Esophagus squamous epithelium (tissue), 5 donors: ENCODE results near the gene CTNNA1. TPM values are rescaled to one million over a fixed set of nuclear protein-coding genes. Genes with fewer than 3 reads are reported as not detected.

Source experiments
- DNase-seq: peaks from one replicate; lab custom pipeline; 2025; lab: John Stamatoyannopoulos, UW
- H3K27ac ChIP-seq, 4 donors: fragments of 200-600 bp; sonication (generic); one replicate each; pipeline ENCODE4 v1.5.1; 2016 to 2019; ENCODE audit warnings: mild to moderate bottlenecking in 1 of 4
- H3K27me3 ChIP-seq, 4 donors: fragments of 200-600 bp; sonication (generic); 1 replicate in 3 of 4; 2 replicates in 1 of 4; pipeline versions ENCODE4 v1.5.1 to v1.6.0; 2017 to 2021; ENCODE audit warnings: antibody characterized with exemption in 1 of 4
- H3K36me3 ChIP-seq, 3 donors: fragments of 200-600 bp; sonication (generic); one replicate each; pipeline ENCODE4 v1.5.1; 2016 to 2019
- H3K4me1 ChIP-seq, 3 donors: fragments of 200-600 bp; sonication (generic); one replicate each; pipeline ENCODE4 v1.5.1; 2017 to 2019
- H3K4me3 ChIP-seq, 4 donors: fragments of 200-600 bp; sonication (generic); 1 replicate in 3 of 4; 2 replicates in 1 of 4; pipeline ENCODE4 v1.5.1; 2016 to 2019; ENCODE audit warnings: mild to moderate bottlenecking in 2 of 4, moderate library complexity in 1 of 4
- H3K9me3 ChIP-seq, 3 donors: fragments of 200-600 bp; sonication (generic); one replicate each; pipeline ENCODE4 v1.5.1; 2016 to 2019
- POLR2A ChIP-seq, 4 donors: fragments of 450-650 bp; IDR thresholded peaks; one replicate each; pipeline ENCODE4 v1.6.1; 2017; ENCODE audit warnings: antibody characterized with exemption in 4 of 4, mild to moderate bottlenecking in 4 of 4, moderate library complexity in 3 of 4
- WGBS, 2 donors: methylation state at CpG; one replicate each; pipeline ENCODE4 v1.1.5; 2018; 5-methylcytosine and 5-hydroxymethylcytosine counted together
- intact Hi-C: fragments of 100-400 bp; cut with DNase I; formaldehyde crosslinking; loops from one replicate; pipeline ENCODE4 v1.15.0; 2022
- total RNA-seq, 4 donors: library from RNA; depleted of rRNA; stranded (reverse); fragments of >200 nt; gene quantifications; one replicate each; pipeline ENCODE4 v1.1.0, GENCODE V29; 2016
- TF ChIP-seq, protein P1 (sequence below), 6 experiments: fragments of 450-650 bp in 4 of 6; fragments of 200-600 bp in 2 of 6; sonication (generic) in 2 of 6; IDR thresholded peaks; one replicate each; pipeline ENCODE4 v1.5.1; 2016 to 2019; ENCODE audit warnings: antibody characterized with exemption in 6 of 6, mild to moderate bottlenecking in 4 of 6, moderate library complexity in 4 of 6
- donor health status: DM: yes; HTN: yes; CAD: no.

The CTNNA1 gene
- total RNA-seq, 4 donors from 2014 or later = 293 to 393 (median 348) TPM

DNA sequence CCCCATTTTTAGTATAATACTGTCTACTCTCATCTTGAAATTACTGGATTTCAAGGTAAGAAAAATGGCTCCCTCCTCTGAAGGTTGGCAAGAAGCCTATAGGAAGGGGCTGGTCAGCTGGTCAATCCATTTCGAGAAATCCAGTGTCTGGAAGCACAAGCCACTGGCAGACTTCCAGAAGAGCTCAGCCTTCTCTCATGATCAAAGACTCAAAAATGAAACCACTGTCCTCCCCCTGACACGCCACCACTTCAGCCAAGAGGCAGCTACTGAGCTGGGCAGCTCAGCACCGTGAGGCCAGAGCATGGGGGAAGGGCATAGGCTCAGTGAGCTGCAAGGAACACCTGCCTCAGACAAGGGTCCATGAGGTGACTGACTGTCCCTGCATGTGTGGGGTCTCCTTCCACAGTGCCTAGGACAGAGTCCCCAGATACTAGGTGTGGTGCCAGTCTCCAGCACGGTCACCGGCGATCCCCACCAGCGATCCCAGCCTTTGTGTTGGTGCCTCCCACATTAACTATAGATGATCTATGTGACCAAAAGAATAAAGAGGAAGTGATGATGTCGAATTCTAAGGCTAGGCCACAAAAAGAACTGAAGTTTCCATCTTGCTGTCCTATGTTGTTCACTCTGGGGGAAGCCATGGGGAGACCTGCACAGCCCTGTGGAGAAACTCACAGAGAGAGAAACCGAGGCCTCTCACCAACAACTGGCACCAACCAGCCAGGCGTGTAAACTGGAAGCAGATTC, 222.0 kb downstream of the CTNNA1 start:
- Histone ChIP-seq H3K36me3 (no peaks in the 10 kb centered on the region), H3K27ac (peak overlapping the region in 3 of 4 donors; percentile 1 to 72 (median 60)), H3K4me3 (no peak overlapping the region), H3K9me3 (no peaks in the 10 kb centered on the region), H3K4me1 (peaks cover 0 to 37% (median 6%) of the 10 kb centered on the region in 3 donors), H3K27me3 (no peaks in the 10 kb centered on the region)
- 80% methylated on average over 4 to 10 of the region's 10 CpGs for WGBS, 2 donors
- no peak for DNase-seq
- TF ChIP-seq, protein P1, sequence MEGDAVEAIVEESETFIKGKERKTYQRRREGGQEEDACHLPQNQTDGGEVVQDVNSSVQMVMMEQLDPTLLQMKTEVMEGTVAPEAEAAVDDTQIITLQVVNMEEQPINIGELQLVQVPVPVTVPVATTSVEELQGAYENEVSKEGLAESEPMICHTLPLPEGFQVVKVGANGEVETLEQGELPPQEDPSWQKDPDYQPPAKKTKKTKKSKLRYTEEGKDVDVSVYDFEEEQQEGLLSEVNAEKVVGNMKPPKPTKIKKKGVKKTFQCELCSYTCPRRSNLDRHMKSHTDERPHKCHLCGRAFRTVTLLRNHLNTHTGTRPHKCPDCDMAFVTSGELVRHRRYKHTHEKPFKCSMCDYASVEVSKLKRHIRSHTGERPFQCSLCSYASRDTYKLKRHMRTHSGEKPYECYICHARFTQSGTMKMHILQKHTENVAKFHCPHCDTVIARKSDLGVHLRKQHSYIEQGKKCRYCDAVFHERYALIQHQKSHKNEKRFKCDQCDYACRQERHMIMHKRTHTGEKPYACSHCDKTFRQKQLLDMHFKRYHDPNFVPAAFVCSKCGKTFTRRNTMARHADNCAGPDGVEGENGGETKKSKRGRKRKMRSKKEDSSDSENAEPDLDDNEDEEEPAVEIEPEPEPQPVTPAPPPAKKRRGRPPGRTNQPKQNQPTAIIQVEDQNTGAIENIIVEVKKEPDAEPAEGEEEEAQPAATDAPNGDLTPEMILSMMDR (IDR thresholded peaks at IDR 0.05) = no peak
- TF ChIP-seq POLR2A (IDR thresholded peaks at IDR 0.05) = no peak
- intact Hi-C loops = no loop called here

DNA sequence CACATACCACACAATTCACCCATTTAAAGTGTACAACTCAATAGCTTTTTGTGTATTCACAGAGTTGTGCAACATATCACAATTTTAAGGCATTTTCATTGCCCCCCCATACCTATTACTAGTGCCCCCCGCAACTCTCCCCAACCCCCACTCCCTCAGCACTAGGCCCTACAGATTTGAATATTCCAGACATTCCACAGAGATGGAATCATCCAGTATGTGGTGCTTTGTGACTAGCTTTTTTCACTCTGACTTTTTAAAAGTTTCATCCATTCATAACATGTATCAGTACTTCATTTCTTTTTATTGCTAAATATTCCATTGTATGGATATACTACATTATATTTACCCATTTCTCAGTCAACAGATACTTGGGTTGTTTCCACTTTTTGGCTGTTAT, 224.9 kb downstream of the CTNNA1 start:
- intact Hi-C loops = no loop called here
- no peak overlapping the region for H3K27ac ChIP-seq
- WGBS, 2 donors = 75 to 86% methylated on average over 1 of the region's 1 CpG

DNA sequence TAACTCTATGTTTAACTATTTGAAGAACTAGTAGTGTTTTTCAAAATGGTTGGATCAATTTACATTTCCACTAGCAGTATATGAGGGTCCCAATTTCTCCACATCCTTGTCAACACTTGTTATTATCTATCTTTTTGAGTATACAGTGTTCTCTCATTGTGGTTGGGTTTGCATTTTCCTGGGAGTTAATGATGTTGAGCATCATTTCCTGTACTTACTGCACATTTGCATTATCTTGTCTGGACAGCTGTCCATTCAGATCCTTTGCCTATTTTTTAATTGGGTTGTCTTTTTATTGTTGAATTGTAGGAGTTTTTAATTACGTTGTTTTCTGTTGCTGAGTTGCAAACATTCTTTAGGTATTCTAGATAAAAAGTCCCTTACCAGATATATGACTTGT, 225.4 kb downstream of the CTNNA1 start:
- 91 to 92% methylated on average over 1 of the region's 1 CpG for WGBS, 2 donors

More for the DNA sequence above, 224.9 kb downstream of the CTNNA1 start:
- Histone ChIP-seq H3K4me3 (no peak overlapping the region), H3K27me3 (no peaks in the 10 kb centered on the region), H3K9me3 (no peaks in the 10 kb centered on the region), H3K4me1 (peaks cover 0 to 29% (median 6%) of the 10 kb centered on the region in 3 donors), H3K36me3 (no peaks in the 10 kb centered on the region)
- no peak for TF ChIP-seq POLR2A (IDR thresholded peaks at IDR 0.05)
- TF ChIP-seq, protein P1 (IDR thresholded peaks at IDR 0.05) = no peak
- DNase-seq = no peak

DNA sequence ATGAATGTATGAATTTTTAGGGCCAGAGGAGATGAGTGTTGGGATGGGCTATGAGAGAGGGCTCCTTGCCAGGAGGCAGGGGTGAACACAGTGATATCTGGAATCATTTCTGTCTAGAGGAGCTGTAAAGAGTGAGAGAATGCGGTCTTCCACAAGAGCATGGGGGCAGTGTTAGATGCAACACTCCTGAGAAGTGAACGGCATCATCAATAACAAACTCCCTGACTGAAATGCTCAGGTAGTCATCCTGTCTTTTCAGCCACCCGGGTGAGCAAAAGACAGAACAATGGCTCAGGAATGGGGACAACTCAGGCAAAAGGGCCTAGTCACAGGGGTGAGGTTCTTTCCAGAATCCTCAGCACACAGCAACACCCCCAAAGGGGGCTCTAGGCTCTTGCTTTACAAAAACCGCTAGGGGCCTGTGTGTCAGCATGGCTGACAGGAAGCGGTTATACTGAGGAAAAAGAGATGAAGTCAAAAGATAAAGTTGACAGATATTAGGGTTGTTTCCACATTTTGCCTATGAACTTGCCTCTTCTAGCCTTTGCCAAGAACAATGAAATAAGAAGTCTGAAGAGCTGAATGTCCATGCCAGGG, 226.6 kb downstream of the CTNNA1 start:
- intact Hi-C loops = no loop called here
- WGBS, 2 donors = 83 to 90% methylated on average over 4 to 5 of the region's 5 CpGs
- no peak for TF ChIP-seq POLR2A (IDR thresholded peaks at IDR 0.05)
- TF ChIP-seq, protein P1 (IDR thresholded peaks at IDR 0.05) = no peak

More for the DNA sequence above, 225.4 kb downstream of the CTNNA1 start:
- H3K4me3 ChIP-seq = no peak overlapping the region
- TF ChIP-seq, protein P1 (IDR thresholded peaks at IDR 0.05) = no peak
- no peak for TF ChIP-seq POLR2A (IDR thresholded peaks at IDR 0.05)
- H3K27ac ChIP-seq = no peak overlapping the region
- no peaks in the 10 kb centered on the region for H3K9me3 ChIP-seq
- H3K4me1 ChIP-seq = peaks cover 0 to 28% (median 6%) of the 10 kb centered on the region in 3 donors
- intact Hi-C loops = no loop called here
- H3K36me3 ChIP-seq = no peaks in the 10 kb centered on the region
- no peak for DNase-seq
- H3K27me3 ChIP-seq = no peaks in the 10 kb centered on the region

DNA sequence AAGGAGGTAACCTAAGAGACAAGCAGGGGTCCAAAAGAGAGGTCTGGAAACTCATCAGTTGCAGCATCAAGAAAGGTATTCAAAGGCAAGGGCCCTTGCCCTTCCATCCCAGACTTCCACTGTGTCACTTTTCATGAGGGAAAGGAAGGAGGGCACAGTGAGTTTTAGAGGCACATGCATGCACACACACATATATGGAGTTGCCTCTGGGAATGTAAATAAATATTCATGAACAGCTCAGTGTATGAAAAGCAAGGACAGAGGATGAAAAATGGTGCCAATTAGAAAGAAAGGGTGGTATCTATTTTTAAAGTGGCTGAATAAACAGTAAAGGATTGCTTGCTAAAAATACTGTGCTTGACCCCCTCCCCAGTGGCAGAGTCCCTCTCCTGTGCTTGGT, 227.2 kb downstream of the CTNNA1 start:
- Histone ChIP-seq H3K4me3 (no peak overlapping the region), H3K27me3 (no peaks in the 10 kb centered on the region), H3K36me3 (no peaks in the 10 kb centered on the region), H3K4me1 (peaks cover 0 to 9% (median 0%) of the 10 kb centered on the region in 3 donors), H3K27ac (no peak overlapping the region), H3K9me3 (no peaks in the 10 kb centered on the region)
- TF ChIP-seq POLR2A (IDR thresholded peaks at IDR 0.05) = no peak
- TF ChIP-seq, protein P1 (IDR thresholded peaks at IDR 0.05) = no peak
- intact Hi-C loops = no loop called here
- no peak for DNase-seq

More for the DNA sequence above, 226.6 kb downstream of the CTNNA1 start:
- Histone ChIP-seq H3K27me3 (no peaks in the 10 kb centered on the region), H3K36me3 (no peaks in the 10 kb centered on the region), H3K4me3 (no peak overlapping the region), H3K27ac (no peak overlapping the region), H3K4me1 (peaks cover 0 to 16% (median 0%) of the 10 kb centered on the region in 3 donors), H3K9me3 (no peaks in the 10 kb centered on the region)
- no peak for DNase-seq
